RWPE1 (cell line): Measurements from ENCODE around the gene RAB7A.

Source experiments
- CTCF ChIA-PET: fragments of 350-600 bp; sonication (Branson Sonifier 250); formaldehyde crosslinking; extraction: SDS; loops from one replicate; lab custom pipeline; 2021; lab: Yijun Ruan, JAX
- POLR2A ChIA-PET: fragments of 400-600 bp; formaldehyde crosslinking; extraction: SDS; loops from one replicate; lab custom pipeline; 2020; ENCODE audit warnings: antibody characterized with exemption; ENCODE audit not compliant: low non-redundant PET; lab: Yijun Ruan, JAX
- DNase-seq: peaks from one replicate; pipeline ENCODE4 v3.0.0; 2012; ENCODE audit warnings: low spot score
- H3K27ac ChIP-seq: fragments of 450-650 bp; 2 replicates; pipeline ENCODE4 v1.5.1; 2017
- TF ChIP-seq, protein P1 (sequence below): fragments of 450-650 bp; conservative IDR thresholded peaks from 2 replicates; pipeline ENCODE4 v1.5.1; 2017; ENCODE audit warnings: low read depth, mild to moderate bottlenecking

RAB7A gene

DNA sequence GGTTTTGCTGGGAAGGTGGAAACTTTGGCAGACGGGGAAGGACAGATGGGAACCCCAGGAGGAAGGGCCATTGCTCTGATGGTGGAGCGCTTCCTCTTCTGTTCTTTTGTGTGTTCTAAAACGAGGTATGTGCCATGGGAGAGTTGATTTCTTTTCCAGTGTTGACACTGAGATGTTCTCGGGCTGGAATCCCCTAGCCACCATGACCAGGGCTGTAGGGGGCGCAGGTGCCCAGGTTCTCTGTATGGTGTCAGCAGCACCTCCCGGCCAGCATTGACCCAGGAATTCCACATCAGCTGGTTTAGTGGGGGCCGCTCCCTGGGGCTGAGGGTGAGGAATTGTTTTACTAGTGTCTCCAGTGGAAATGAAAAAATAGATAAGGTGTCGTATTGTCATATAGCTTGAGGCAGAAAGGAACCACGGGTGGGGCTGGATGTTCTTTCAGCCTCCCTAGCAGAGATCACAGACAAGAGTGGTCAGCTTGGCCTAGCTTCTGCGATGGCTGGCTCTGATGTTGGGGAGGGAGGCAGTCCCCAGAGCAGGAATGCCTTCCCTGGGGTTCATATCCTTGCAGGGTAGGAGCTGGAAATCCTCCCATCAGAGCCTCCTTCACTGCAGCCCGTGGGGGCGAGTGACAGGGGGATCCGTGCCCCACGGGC, 119.3 kb downstream of the RAB7A start:
- TF ChIP-seq, protein P1, sequence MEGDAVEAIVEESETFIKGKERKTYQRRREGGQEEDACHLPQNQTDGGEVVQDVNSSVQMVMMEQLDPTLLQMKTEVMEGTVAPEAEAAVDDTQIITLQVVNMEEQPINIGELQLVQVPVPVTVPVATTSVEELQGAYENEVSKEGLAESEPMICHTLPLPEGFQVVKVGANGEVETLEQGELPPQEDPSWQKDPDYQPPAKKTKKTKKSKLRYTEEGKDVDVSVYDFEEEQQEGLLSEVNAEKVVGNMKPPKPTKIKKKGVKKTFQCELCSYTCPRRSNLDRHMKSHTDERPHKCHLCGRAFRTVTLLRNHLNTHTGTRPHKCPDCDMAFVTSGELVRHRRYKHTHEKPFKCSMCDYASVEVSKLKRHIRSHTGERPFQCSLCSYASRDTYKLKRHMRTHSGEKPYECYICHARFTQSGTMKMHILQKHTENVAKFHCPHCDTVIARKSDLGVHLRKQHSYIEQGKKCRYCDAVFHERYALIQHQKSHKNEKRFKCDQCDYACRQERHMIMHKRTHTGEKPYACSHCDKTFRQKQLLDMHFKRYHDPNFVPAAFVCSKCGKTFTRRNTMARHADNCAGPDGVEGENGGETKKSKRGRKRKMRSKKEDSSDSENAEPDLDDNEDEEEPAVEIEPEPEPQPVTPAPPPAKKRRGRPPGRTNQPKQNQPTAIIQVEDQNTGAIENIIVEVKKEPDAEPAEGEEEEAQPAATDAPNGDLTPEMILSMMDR = no peak
- ChIA-PET POLR2A (no interaction called here), CTCF (interaction anchor here (0.5 to 1.4 kb wide), 6 partner anchors 11 to 425 kb away, joined by 3 to 7 read pairs (median 4); no protein-coding TSS in a partner anchor)
- DNase-seq = no peak
- H3K27ac ChIP-seq = peak overlapping the region; percentile 53; the same call in 1 of the 2 replicates

DNA sequence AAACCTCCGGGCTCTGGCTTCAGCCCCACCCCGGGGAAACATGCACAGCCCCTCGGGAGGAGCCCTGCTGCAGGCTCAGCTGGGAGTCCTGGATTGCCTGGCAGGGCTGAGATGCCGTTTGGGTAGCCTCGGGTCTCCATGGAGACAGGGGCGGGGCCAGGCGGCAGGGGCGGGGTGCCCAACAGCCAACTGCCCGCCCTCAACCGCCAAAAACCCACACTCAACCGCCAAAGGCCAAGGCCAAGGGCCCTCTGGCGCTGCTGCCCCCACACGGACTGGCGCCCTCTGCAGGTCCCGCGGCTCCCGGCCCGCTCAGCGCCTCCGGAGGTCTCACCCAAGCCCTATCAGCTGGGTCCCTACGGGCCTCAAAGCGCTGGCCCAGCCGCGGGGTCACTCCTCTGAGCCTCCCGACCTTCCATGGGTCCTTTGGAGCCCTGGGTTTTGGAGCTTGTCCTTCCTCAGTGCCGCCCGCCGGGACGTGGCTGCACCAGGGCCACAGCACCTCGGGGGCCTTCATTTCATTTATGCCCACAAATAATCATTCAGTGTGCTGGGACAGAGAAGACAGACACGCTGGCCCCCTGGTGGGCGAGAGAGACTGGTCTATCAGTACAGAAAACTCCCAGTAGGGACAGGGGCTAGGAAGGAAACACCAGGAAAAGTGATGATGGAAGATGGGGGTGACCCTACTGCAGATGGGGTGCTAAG, 119.9 kb downstream of the RAB7A start:
- POLR2A ChIA-PET = no interaction called here

DNA sequence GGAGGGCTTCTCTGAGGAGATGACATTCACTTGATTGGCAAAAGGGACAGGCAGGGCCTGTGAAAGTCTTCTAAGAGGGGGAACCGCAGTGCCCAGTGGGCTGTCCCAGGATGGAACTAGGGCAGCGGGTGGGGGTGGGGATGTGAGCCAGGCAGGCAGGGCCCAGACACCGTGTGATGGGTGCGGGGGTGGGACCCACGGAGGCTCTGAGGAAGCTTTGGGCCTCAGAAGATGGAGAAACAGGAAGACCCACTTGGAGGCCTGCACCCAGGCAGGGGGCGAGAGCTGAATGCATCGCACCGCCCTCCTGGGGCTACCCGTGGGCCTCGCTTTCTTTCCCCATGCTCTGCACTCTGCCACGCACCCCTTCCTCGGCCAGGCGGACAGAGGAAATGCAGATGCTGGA, 120.5 kb downstream of the RAB7A start:
- DNase-seq = no peak
- CTCF ChIA-PET = interaction anchor here (0.6 to 1.4 kb wide), 6 partner anchors 10 to 422 kb away, joined by 3 to 7 read pairs (median 4); no protein-coding TSS in a partner anchor
- H3K27ac ChIP-seq = peak overlapping the region; percentile 53; the same call in 1 of the 2 replicates
- TF ChIP-seq, protein P1 = no peak
- POLR2A ChIA-PET = no interaction called here

More for the DNA sequence above, 119.9 kb downstream of the RAB7A start:
- peak; percentile 74 for DNase-seq
- CTCF ChIA-PET = interaction anchor here (0.5 to 1.4 kb wide), 6 partner anchors 10 to 425 kb away, joined by 3 to 7 read pairs (median 4); no protein-coding TSS in a partner anchor
- H3K27ac ChIP-seq = peak overlapping the region; percentile 53
- TF ChIP-seq, protein P1 = peak; percentile 63

DNA sequence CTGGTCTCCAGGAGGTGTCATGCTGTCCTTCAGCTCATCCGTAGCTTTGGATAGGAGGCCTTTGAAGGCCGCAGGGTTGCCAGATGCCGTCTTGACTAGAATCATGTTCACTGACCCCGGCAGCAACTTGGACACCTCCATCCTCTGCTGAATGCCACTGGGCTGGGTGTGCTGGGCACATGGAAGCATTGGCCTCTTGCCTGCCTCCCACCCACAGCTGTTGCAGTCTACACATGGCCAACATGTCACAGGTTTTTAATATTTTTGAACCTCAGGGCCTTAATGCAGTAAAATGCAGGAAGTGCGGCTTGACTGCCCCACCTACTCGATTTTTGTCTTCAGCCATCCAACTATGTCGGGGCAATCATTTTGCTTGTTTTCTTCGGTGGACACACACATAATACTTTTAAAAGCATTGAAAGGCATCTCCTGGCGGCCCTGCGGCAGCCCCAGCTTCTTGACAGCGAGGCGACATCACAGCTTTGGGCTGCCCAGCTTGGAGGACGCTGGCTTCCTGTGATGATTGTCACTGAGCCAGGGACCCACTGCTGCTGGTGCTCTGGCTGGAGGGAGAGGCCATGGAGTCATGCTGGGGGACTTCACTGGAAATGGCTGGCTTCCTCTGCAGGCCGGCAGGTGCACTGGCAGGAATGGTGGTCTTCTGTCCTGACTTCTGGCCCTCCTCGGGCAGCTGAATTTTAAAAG, 121.8 kb downstream of the RAB7A start:
- DNase-seq = no peak
- POLR2A ChIA-PET = no interaction called here
- TF ChIP-seq, protein P1 = no peak
- H3K27ac ChIP-seq = no peak overlapping the region
- CTCF ChIA-PET = interaction anchor here (0.6 to 1.2 kb wide), 3 partner anchors 9 to 93 kb away, joined by 3 to 4 read pairs (median 3); no protein-coding TSS in a partner anchor

DNA sequence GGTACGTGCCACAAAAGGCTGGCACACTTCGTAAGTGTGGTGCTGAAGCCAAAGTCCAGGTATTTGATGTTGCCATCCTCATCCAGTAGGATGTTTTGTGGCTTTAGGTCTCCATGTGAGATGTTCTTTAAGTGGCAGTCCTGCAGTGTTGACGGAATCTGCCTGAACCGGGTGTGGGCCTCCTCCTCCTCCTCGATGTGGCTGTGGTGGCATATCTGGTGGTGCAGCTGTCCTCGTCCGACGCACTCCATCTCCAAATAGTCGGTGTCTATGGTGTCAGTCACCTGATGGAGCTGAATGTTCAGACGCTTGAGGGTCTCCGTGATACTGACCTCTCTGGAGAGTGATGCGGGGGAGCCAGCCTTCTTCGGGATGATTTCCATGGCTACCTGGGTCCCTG, 123.0 kb downstream of the RAB7A start:
- no peak overlapping the region for H3K27ac ChIP-seq
- no peak for DNase-seq
- TF ChIP-seq, protein P1 = no peak
- CTCF ChIA-PET = no interaction called here
- POLR2A ChIA-PET = no interaction called here

DNA sequence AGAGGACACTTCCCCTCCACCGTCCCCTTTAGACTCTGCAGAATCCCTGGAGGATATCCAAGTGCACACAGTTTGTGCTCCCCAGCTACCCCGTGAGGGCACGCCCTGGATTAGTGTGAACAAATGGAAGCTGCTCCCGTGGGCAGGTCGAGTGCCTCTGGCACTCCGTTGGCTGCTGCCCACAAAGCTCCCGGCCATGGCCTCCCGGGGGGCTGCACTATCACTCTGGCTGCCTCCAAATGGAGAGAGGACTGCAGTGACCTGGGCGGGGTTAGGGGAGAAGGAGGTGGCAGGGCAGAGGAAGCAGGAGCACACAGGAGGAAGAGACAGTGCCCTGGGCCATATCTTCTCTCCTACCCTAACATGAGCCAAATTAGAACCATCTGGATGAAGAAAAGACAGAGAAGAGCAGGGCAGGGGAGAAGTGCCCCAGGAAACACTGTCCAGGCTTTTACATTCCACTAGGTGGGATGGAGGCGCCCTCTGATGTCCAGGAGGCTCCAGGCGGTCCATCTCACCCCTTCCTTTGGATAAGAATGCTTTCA, 124.0 kb downstream of the RAB7A start:
- TF ChIP-seq, protein P1 = peak; percentile 12; the same call in 1 of the 2 replicates
- peak; percentile 11 for DNase-seq
- ChIA-PET CTCF (no interaction called here), POLR2A (no interaction called here)
- no peak overlapping the region for H3K27ac ChIP-seq
